SK-N-MC (cell line): ENCODE results near the gene ZNF221.

ENCODE experiments used
- EZH2 ChIP-seq: fragments of 200-600 bp; sonication (generic); IDR thresholded peaks from one replicate; pipeline ENCODE4 v1.6.1; 2017; ENCODE audit warnings: antibody characterized with exemption
- POLR2AphosphoS5 ChIP-seq: IDR thresholded peaks from 2 replicates; pipeline ENCODE4 v1.6.1; 2012; ENCODE audit warnings: mild to moderate bottlenecking, low read depth, low read length, borderline replicate concordance

DNA sequence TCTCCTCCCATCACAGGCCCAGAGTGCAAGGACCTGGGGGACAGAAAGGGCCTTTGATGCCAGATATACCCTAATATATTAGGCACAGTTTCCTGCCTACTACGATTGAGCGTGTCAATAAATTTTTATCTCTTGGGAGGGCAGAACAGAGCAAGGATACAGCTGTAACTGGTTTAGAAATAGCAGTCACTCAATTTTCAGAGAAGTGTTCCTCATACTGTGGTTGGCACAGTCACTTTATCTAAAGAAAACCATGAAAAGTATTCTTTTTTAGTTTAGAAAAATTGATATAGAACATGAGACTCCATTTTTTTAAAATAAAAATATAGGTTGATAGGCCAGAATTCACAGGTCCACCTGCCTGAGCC, 32.5 kb downstream of the ZNF221 start:
- TF ChIP-seq EZH2: no peak
- no peak for TF ChIP-seq POLR2AphosphoS5
